Measurements from ENCODE around the gene OR13C8. TPM values are rescaled to one million over a fixed set of nuclear protein-coding genes. Genes with fewer than 3 reads are reported as not detected.

The OR13C8 gene
- total and polyA plus RNA-seq, 12 donors: not detected

- Histone ChIP-seq H3K9me3 (replicated peaks in 1 of 3) (no peaks in the 10 kb centered on the region), H3K4me3 (no peak overlapping the region), H3K27me3 (no peaks in the 10 kb centered on the region), H3K27ac (no peak overlapping the region), H3K36me3 (replicated peaks in 1 of 2) (no peaks in the 10 kb centered on the region), H3K4me1 (replicated peaks in 1 of 2) (no peaks in the 10 kb centered on the region)
- intact Hi-C loops (cut with DNase I): no loop called here
- no peak for DNase-seq
- TF ChIP-seq POLR2A (IDR thresholded peaks at IDR 0.05): no peak
- TF ChIP-seq, protein P1, sequence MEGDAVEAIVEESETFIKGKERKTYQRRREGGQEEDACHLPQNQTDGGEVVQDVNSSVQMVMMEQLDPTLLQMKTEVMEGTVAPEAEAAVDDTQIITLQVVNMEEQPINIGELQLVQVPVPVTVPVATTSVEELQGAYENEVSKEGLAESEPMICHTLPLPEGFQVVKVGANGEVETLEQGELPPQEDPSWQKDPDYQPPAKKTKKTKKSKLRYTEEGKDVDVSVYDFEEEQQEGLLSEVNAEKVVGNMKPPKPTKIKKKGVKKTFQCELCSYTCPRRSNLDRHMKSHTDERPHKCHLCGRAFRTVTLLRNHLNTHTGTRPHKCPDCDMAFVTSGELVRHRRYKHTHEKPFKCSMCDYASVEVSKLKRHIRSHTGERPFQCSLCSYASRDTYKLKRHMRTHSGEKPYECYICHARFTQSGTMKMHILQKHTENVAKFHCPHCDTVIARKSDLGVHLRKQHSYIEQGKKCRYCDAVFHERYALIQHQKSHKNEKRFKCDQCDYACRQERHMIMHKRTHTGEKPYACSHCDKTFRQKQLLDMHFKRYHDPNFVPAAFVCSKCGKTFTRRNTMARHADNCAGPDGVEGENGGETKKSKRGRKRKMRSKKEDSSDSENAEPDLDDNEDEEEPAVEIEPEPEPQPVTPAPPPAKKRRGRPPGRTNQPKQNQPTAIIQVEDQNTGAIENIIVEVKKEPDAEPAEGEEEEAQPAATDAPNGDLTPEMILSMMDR (IDR thresholded peaks at IDR 0.05): no peak
- WGBS, 4 donors: 87 to 94% (median 91%) methylated on average over 4 of the region's 4 CpGs
Measured at GRCh38 chr9:104544644-104545043, 24.3 kb upstream of the OR13C8 start.

DNA sequence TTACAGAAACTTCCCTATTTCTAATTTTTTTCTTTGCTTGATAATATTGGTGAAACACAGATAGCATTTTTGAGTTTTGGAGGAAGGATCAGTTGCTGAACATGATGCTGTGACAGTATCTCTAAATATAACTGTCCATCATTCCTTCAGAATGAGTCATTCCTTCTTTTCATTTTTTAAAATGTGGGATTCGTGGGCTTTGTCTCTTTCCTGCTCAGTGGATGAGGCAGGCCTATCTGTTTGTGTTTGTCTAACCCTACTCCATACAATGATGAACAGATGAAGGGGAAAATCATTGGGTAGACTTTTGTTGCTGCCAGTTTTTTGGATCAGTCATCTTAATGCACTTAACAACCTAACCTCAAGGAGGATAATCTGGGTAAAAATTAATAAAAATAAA, 15.7 kb upstream of the OR13C8 start:
- no peaks in the 10 kb centered on the region for H3K27me3 ChIP-seq
- H3K27ac ChIP-seq: no peak overlapping the region
- H3K4me3 ChIP-seq: no peak overlapping the region
- TF ChIP-seq, protein P1 (IDR thresholded peaks at IDR 0.05): no peak
- TF ChIP-seq POLR2A (IDR thresholded peaks at IDR 0.05): no peak
- H3K4me1 ChIP-seq (replicated peaks in 1 of 2): no peaks in the 10 kb centered on the region
- H3K36me3 ChIP-seq (replicated peaks in 1 of 2): no peaks in the 10 kb centered on the region
- no peak for DNase-seq
- no peaks in the 10 kb centered on the region for H3K9me3 ChIP-seq (replicated peaks in 1 of 3)
- 26 to 35% (median 31%) methylated on average over 1 of the region's 1 CpG for WGBS, 4 donors
- intact Hi-C loops (cut with DNase I): no loop called here

- Histone ChIP-seq H3K4me3 (no peak overlapping the region), H3K4me1 (replicated peaks in 1 of 2) (no peaks in the 10 kb centered on the region), H3K27ac (no peak overlapping the region), H3K27me3 (no peaks in the 10 kb centered on the region), H3K9me3 (replicated peaks in 1 of 3) (no peaks in the 10 kb centered on the region), H3K36me3 (replicated peaks in 1 of 2) (no peaks in the 10 kb centered on the region)
- intact Hi-C loops (cut with DNase I): no loop called here
- no peak for DNase-seq
- WGBS, 4 donors: 83 to 94% (median 87%) methylated on average over 1 of the region's 1 CpG
- TF ChIP-seq, protein P1 (IDR thresholded peaks at IDR 0.05): no peak
- TF ChIP-seq POLR2A (IDR thresholded peaks at IDR 0.05): no peak
Measured at GRCh38 chr9:104555521-104555920, 13.4 kb upstream of the OR13C8 start.

DNA sequence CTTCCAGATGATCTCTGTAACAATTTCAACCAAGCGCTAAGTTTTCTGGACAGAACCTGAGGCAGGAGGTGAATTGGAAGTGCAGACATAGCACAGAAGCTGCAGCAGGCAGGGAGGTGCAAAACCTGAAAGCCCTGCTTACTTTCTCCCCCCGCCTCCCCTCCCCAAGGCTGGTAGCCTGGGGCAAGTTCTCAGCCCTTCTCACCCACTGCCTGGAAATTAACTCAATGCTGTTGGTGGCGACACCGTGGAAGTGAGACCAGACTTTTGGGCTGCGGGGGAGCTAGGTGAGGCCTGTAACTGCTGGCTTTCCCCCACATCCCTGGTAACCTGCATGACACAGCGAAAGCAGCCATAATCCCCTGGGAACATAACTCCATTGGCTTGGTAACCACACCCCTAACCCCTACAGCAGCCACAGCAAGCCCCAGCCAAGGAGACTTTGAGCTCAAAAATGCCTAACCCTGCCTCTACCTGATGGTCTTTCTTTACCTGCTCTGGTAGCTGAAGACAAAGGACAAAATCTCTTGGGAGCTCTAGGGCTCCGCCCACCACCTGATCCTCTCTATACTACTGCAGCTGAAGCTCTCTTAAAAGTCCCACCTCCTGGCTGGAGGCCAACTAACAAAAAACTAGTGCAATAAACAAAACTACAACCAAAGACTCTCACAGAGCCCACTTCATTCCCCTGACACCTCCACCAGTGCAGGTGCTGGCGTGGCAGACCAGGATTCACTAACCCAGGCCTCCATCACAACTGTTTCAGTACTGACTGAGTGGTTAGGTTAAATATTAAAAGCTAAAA, 11.9 kb upstream of the OR13C8 start:
- intact Hi-C loops (cut with DNase I): no loop called here
- Histone ChIP-seq H3K27me3 (no peaks in the 10 kb centered on the region), H3K36me3 (replicated peaks in 1 of 2) (no peaks in the 10 kb centered on the region), H3K27ac (no peak overlapping the region), H3K4me3 (no peak overlapping the region), H3K4me1 (replicated peaks in 1 of 2) (no peaks in the 10 kb centered on the region), H3K9me3 (replicated peaks in 1 of 3) (no peaks in the 10 kb centered on the region)
- no peak for DNase-seq
- TF ChIP-seq, protein P1 (IDR thresholded peaks at IDR 0.05): no peak
- no peak for TF ChIP-seq POLR2A (IDR thresholded peaks at IDR 0.05)
- WGBS, 4 donors: 82 to 94% (median 88%) methylated on average over 6 to 8 of the region's 8 CpGs
